ENCODE results near the gene AGBL2.
"Not testable (repeated sequence)": the region's sequence is repeated elsewhere in the genome, so short reads cannot be mapped to it uniquely, and the experiment has no call there.

The AGBL2 gene

GRCh38 chr11:47715082-47715669 lies at the start of gene AGBL2:
Gene AGBL2, minus strand, starts transcription at chr11:47715369. Its CDS starts 719 bp downstream, at chr11:47714650.
- Histone ChIP-seq H3K9ac (ENCODE audit: low read length) (peak within 1 kb of the TSS; percentile 90), H3K36me3 (ENCODE audit: control insufficient read depth, insufficient read depth, low read length, severe bottlenecking) (peaks cover 45% of the 10 kb centered on the region), H3K27me3 (replicated peaks; ENCODE audit: control insufficient read depth, insufficient read depth, low read length) (no peaks in the 10 kb centered on the region), H3K9me3 (ENCODE audit: control insufficient read depth, low read length) (no peaks in the 10 kb centered on the region), H3K4me3 (ENCODE audit: low read length) (peak within 1 kb of the TSS; percentile 90), H3K4me1 (ENCODE audit: control insufficient read depth, insufficient read depth, low read length) (peaks cover 10% of the 10 kb centered on the region)
- peak; percentile 88 for DNase-seq (ENCODE audit: low read depth)

- not testable (repeated sequence) for H3K27me3 ChIP-seq (replicated peaks; ENCODE audit: control insufficient read depth, insufficient read depth, low read length); H3K4me1 ChIP-seq (ENCODE audit: control insufficient read depth, insufficient read depth, low read length); H3K9me3 ChIP-seq (ENCODE audit: control insufficient read depth, low read length); H3K9ac ChIP-seq (ENCODE audit: low read length); DNase-seq (ENCODE audit: low read depth); H3K4me3 ChIP-seq (ENCODE audit: low read length)
- H3K36me3 ChIP-seq (ENCODE audit: control insufficient read depth, insufficient read depth, low read length, severe bottlenecking) = peaks cover 81% of the 10 kb centered on the region
Observed at GRCh38 chr11:47759291-47759690, 44.1 kb upstream of the AGBL2 start.

- Histone ChIP-seq H3K36me3 (ENCODE audit: control insufficient read depth, insufficient read depth, low read length, severe bottlenecking) (peaks cover 82% of the 10 kb centered on the region), H3K27me3 (replicated peaks; ENCODE audit: control insufficient read depth, insufficient read depth, low read length) (no peaks in the 10 kb centered on the region), H3K4me3 (ENCODE audit: low read length) (no peak overlapping the region), H3K9ac (ENCODE audit: low read length) (no peak overlapping the region), H3K4me1 (ENCODE audit: control insufficient read depth, insufficient read depth, low read length) (no peaks in the 10 kb centered on the region), H3K9me3 (ENCODE audit: control insufficient read depth, low read length) (no peaks in the 10 kb centered on the region)
- no peak for DNase-seq (ENCODE audit: low read depth)
Observed at GRCh38 chr11:47756208-47756607, 41.0 kb upstream of the AGBL2 start.

DNA sequence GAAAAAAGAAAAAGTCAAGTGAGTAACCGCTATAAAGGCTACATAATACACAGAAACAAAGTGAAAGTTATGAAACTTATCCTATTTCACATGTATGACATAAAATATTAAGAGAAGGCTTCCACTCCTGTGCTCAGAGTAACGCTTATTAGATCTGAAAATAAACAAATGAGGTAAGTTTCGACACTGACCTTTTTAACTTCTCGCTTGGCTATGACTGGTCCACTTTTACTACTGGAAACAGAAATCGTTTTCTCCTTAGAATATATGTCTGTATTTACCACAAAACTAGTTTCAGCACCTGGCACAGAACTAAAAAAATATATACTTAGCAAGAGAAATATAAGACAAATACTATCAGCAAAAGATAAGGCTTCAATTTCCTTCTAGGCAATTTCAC lies 35.6 kb upstream of the AGBL2 start:
- Histone ChIP-seq H3K4me1 (ENCODE audit: control insufficient read depth, insufficient read depth, low read length) (no peaks in the 10 kb centered on the region), H3K9me3 (ENCODE audit: control insufficient read depth, low read length) (no peaks in the 10 kb centered on the region), H3K4me3 (ENCODE audit: low read length) (no peak overlapping the region), H3K27me3 (replicated peaks; ENCODE audit: control insufficient read depth, insufficient read depth, low read length) (no peaks in the 10 kb centered on the region), H3K9ac (ENCODE audit: low read length) (no peak overlapping the region), H3K36me3 (ENCODE audit: control insufficient read depth, insufficient read depth, low read length, severe bottlenecking) (peaks cover 87% of the 10 kb centered on the region)
- DNase-seq (ENCODE audit: low read depth) = no peak

GRCh38 chr11:47742494-47742893 lies 27.3 kb upstream of the AGBL2 start:
- DNase-seq (ENCODE audit: low read depth); H3K9me3 ChIP-seq (ENCODE audit: control insufficient read depth, low read length); H3K9ac ChIP-seq (ENCODE audit: low read length); H3K4me1 ChIP-seq (ENCODE audit: control insufficient read depth, insufficient read depth, low read length); H3K4me3 ChIP-seq (ENCODE audit: low read length); H3K27me3 ChIP-seq (replicated peaks; ENCODE audit: control insufficient read depth, insufficient read depth, low read length): not testable (repeated sequence)
- H3K36me3 ChIP-seq (ENCODE audit: control insufficient read depth, insufficient read depth, low read length, severe bottlenecking) = peaks cover 97% of the 10 kb centered on the region

DNA sequence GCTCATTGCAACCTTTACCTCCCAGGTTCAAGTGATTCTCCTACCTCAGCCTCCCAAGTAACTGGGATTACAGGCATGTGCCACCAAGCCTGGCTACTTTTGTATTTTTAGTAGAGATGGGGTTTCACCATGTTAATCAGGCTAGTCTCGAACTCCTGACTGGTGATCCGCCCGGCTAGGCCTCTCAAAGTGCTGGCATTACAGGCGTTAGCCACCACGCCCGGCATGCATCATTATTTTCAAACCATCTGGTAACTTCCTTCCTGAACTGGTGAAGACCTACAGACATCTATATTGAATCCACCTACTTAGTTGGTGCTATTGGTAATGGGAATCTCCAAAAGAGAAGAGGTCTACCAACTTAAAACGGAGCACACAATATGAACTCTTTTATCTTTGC lies 22.6 kb upstream of the AGBL2 start:
- not testable (repeated sequence) for H3K4me1 ChIP-seq (ENCODE audit: control insufficient read depth, insufficient read depth, low read length); H3K9me3 ChIP-seq (ENCODE audit: control insufficient read depth, low read length); H3K27me3 ChIP-seq (replicated peaks; ENCODE audit: control insufficient read depth, insufficient read depth, low read length); DNase-seq (ENCODE audit: low read depth); H3K9ac ChIP-seq (ENCODE audit: low read length); H3K4me3 ChIP-seq (ENCODE audit: low read length)
- peaks cover 92% of the 10 kb centered on the region for H3K36me3 ChIP-seq (ENCODE audit: control insufficient read depth, insufficient read depth, low read length, severe bottlenecking)

DNA sequence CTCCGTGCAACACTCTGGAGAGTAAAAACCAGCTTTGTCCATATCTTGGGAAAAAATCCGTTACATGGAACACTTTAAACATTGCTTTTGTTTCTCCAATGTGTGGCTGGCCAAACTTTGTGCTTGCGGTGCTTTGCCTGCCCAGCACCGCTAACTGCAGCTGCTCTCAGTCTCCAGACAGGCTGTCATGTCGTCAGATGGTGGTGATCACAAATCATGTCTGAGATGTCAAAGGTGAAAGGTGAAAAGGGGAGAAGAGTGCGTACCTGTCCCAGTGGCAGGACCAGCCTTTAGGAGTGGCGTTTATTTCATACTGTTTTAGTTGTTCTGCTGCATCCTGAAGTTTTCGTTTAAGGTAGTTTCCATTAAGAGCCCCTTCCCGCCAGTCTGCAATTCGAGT lies 17.1 kb upstream of the AGBL2 start:
- Histone ChIP-seq H3K4me1 (ENCODE audit: control insufficient read depth, insufficient read depth, low read length) (no peaks in the 10 kb centered on the region), H3K9ac (ENCODE audit: low read length) (no peak overlapping the region), H3K4me3 (ENCODE audit: low read length) (no peak overlapping the region), H3K9me3 (ENCODE audit: control insufficient read depth, low read length) (no peaks in the 10 kb centered on the region), H3K27me3 (replicated peaks; ENCODE audit: control insufficient read depth, insufficient read depth, low read length) (no peaks in the 10 kb centered on the region), H3K36me3 (ENCODE audit: control insufficient read depth, insufficient read depth, low read length, severe bottlenecking) (peaks cover 95% of the 10 kb centered on the region)
- no peak for DNase-seq (ENCODE audit: low read depth)

DNA sequence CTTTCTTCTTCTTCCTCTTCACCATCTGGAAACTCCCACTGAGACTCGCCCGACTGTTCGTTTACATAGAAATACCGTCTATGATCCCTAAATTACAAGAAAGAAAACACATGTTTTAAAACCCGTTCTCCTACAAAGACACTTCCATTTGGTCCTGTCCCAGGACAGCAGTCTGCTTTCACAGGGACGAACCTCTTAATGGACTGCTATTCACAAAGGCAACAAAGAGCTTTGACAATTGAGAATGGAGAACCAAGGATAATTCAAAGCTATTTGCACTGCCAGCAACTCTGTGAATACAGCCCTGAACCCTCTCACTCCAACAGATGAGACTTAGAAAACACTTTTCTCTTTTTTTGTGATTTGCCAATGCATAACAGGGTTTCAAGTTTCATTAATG lies 16.3 kb upstream of the AGBL2 start:
- Histone ChIP-seq H3K4me3 (ENCODE audit: low read length) (no peak overlapping the region), H3K9ac (ENCODE audit: low read length) (no peak overlapping the region), H3K4me1 (ENCODE audit: control insufficient read depth, insufficient read depth, low read length) (peaks cover 4% of the 10 kb centered on the region), H3K9me3 (ENCODE audit: control insufficient read depth, low read length) (no peaks in the 10 kb centered on the region), H3K27me3 (replicated peaks; ENCODE audit: control insufficient read depth, insufficient read depth, low read length) (no peaks in the 10 kb centered on the region), H3K36me3 (ENCODE audit: control insufficient read depth, insufficient read depth, low read length, severe bottlenecking) (peaks cover 96% of the 10 kb centered on the region)
- no peak for DNase-seq (ENCODE audit: low read depth)

DNA sequence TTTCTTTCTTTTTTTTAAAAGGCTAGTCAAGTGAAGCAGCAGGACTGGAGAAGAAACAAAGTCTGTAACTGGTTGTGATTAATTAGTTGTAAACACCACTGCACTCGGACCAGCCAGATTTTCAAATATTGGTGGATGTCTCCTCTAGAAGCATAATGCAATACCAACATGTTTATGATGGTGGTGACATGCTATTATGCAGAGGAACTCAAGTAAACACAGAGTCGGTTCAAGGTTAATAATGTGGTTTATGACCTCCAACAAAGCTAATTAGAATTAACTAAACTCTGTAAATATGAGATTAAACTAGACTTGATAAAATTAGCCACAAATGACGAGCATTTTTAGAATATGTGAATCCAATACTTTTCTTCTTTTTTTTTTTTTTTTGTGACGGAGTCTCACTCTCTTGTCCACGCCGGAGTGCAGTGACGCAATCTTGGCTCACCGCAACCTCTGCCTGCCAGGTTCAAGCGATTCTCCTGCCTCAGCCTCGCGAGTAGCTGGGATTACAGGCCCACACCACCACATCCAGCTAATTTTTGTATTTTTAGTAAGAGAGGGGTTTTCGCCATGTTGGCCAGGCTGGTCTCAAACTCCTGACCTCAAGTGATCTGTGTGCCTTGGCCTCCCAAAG lies 11.8 kb upstream of the AGBL2 start:
- Histone ChIP-seq H3K9ac (ENCODE audit: low read length) (no peak overlapping the region), H3K4me3 (ENCODE audit: low read length) (no peak overlapping the region), H3K36me3 (ENCODE audit: control insufficient read depth, insufficient read depth, low read length, severe bottlenecking) (peaks cover 94% of the 10 kb centered on the region), H3K4me1 (ENCODE audit: control insufficient read depth, insufficient read depth, low read length) (peaks cover 40% of the 10 kb centered on the region), H3K9me3 (ENCODE audit: control insufficient read depth, low read length) (no peaks in the 10 kb centered on the region), H3K27me3 (replicated peaks; ENCODE audit: control insufficient read depth, insufficient read depth, low read length) (no peaks in the 10 kb centered on the region)
- no peak for DNase-seq (ENCODE audit: low read depth)

GRCh38 chr11:47726118-47726442 lies 10.9 kb upstream of the AGBL2 start:
- Histone ChIP-seq H3K9me3 (ENCODE audit: control insufficient read depth, low read length) (no peaks in the 10 kb centered on the region), H3K4me3 (ENCODE audit: low read length) (no peak overlapping the region), H3K9ac (ENCODE audit: low read length) (no peak overlapping the region), H3K27me3 (replicated peaks; ENCODE audit: control insufficient read depth, insufficient read depth, low read length) (no peaks in the 10 kb centered on the region), H3K4me1 (ENCODE audit: control insufficient read depth, insufficient read depth, low read length) (peaks cover 40% of the 10 kb centered on the region), H3K36me3 (ENCODE audit: control insufficient read depth, insufficient read depth, low read length, severe bottlenecking) (peaks cover 92% of the 10 kb centered on the region)
- no peak for DNase-seq (ENCODE audit: low read depth)

GRCh38 chr11:47725442-47726117 lies 10.4 kb upstream of the AGBL2 start:
- DNase-seq (ENCODE audit: low read depth) = peak; percentile 47
- peak overlapping the region; percentile 15 for H3K9ac ChIP-seq (ENCODE audit: low read length)
- H3K36me3 ChIP-seq (ENCODE audit: control insufficient read depth, insufficient read depth, low read length, severe bottlenecking) = peaks cover 90% of the 10 kb centered on the region
- peaks cover 40% of the 10 kb centered on the region for H3K4me1 ChIP-seq (ENCODE audit: control insufficient read depth, insufficient read depth, low read length)
- H3K27me3 ChIP-seq (replicated peaks; ENCODE audit: control insufficient read depth, insufficient read depth, low read length) = no peaks in the 10 kb centered on the region
- no peak overlapping the region for H3K4me3 ChIP-seq (ENCODE audit: low read length)
- no peaks in the 10 kb centered on the region for H3K9me3 ChIP-seq (ENCODE audit: control insufficient read depth, low read length)

Data from adipocyte (in vitro differentiated cells).